Femur (tissue), 1 donor: Measurements from ENCODE around the gene ARFRP1.
A peak's percentile ranks its signal among the peaks of the same experiment; 100 is the strongest.
"Not testable (repeated sequence)": the region's sequence is repeated elsewhere in the genome, so short reads cannot be mapped to it uniquely, and the experiment has no call there.

ENCODE experiments used
- DNase-seq: peaks from one replicate; pipeline ENCODE4 v3.0.0-alpha.2; 2017

ARFRP1 gene

GRCh38 chr20:63732118-63733095, 24.6 kb upstream of the ARFRP1 start:
- DNase-seq, result no peak

- DNase-seq, result no peak
Observed at GRCh38 chr20:63731410-63731809, 23.6 kb upstream of the ARFRP1 start.

GRCh38 chr20:63730189-63730733, 22.5 kb upstream of the ARFRP1 start:
- DNase-seq, result not testable (repeated sequence)

GRCh38 chr20:63722967-63723622, 15.3 kb upstream of the ARFRP1 start:
- not testable (repeated sequence) for DNase-seq

GRCh38 chr20:63718996-63719395, 11.2 kb upstream of the ARFRP1 start:
- DNase-seq, result no peak

- no peak for DNase-seq
Observed at GRCh38 chr20:63714858-63715257, 7.1 kb upstream of the ARFRP1 start.

GRCh38 chr20:63712191-63712590, 4.4 kb upstream of the ARFRP1 start:
- no peak for DNase-seq

GRCh38 chr20:63711085-63711645, 3.4 kb upstream of the ARFRP1 start:
- no peak for DNase-seq

GRCh38 chr20:63709149-63709527, 1.4 kb upstream of the ARFRP1 start:
- no peak for DNase-seq

- DNase-seq, result peak; percentile 30
Observed at GRCh38 chr20:63708301-63709148, 749 bp upstream of the ARFRP1 start.

GRCh38 chr20:63706852-63707557, 771 bp downstream of the ARFRP1 start:
- no peak for DNase-seq

GRCh38 chr20:63706027-63706695, 1.6 kb downstream of the ARFRP1 start:
- no peak for DNase-seq

- no peak for DNase-seq
Observed at GRCh38 chr20:63705232-63706026, 2.3 kb downstream of the ARFRP1 start.

GRCh38 chr20:63704749-63705117, 3.0 kb downstream of the ARFRP1 start:
- DNase-seq, result no peak

- DNase-seq, result no peak
Observed at GRCh38 chr20:63703976-63704748, 3.6 kb downstream of the ARFRP1 start.

- no peak for DNase-seq
Observed at GRCh38 chr20:63703471-63703975, 4.3 kb downstream of the ARFRP1 start.

- DNase-seq, result no peak
Observed at GRCh38 chr20:63702751-63703470, 4.9 kb downstream of the ARFRP1 start.

GRCh38 chr20:63702036-63702665, 5.6 kb downstream of the ARFRP1 start:
- DNase-seq, result no peak
